NCI-H774 (cell line): ENCODE results near the gene IFIT1B.
"Not testable (repeated sequence)": the region's sequence is repeated elsewhere in the genome, so short reads cannot be mapped to it uniquely, and the experiment has no call there.

ENCODE experiments used
- DNase-seq: peaks from one replicate; lab custom pipeline; 2025; lab: John Stamatoyannopoulos, UW

IFIT1B gene

GRCh38 chr10:89348481-89348880, 29.4 kb upstream of the IFIT1B start:
- no peak for DNase-seq

- DNase-seq: no peak
Observed at GRCh38 chr10:89348975-89349374, 28.9 kb upstream of the IFIT1B start.

GRCh38 chr10:89350631-89351315, 27.1 kb upstream of the IFIT1B start:
- DNase-seq: not testable (repeated sequence)

GRCh38 chr10:89351412-89351779, 26.5 kb upstream of the IFIT1B start:
- DNase-seq: no peak

GRCh38 chr10:89351780-89352597, 25.9 kb upstream of the IFIT1B start:
- DNase-seq: no peak

- DNase-seq: no peak
Observed at GRCh38 chr10:89352802-89353201, 25.1 kb upstream of the IFIT1B start.

GRCh38 chr10:89355394-89355931, 22.4 kb upstream of the IFIT1B start:
- no peak for DNase-seq

- no peak for DNase-seq
Observed at GRCh38 chr10:89357096-89357495, 20.8 kb upstream of the IFIT1B start.

GRCh38 chr10:89357975-89358374, 19.9 kb upstream of the IFIT1B start:
- no peak for DNase-seq

- DNase-seq: no peak
Observed at GRCh38 chr10:89360157-89360556, 17.7 kb upstream of the IFIT1B start.

GRCh38 chr10:89362929-89363328, 14.9 kb upstream of the IFIT1B start:
- no peak for DNase-seq

- no peak for DNase-seq
Observed at GRCh38 chr10:89363729-89364442, 14.0 kb upstream of the IFIT1B start.

GRCh38 chr10:89364531-89364930, 13.3 kb upstream of the IFIT1B start:
- no peak for DNase-seq

- peak; percentile 73 for DNase-seq
Observed at GRCh38 chr10:89367529-89367928, 10.3 kb upstream of the IFIT1B start.

- DNase-seq: no peak
Observed at GRCh38 chr10:89368129-89368528, 9.7 kb upstream of the IFIT1B start.

GRCh38 chr10:89369156-89370105, 8.4 kb upstream of the IFIT1B start:
- DNase-seq: no peak

- DNase-seq: no peak
Observed at GRCh38 chr10:89371079-89371478, 6.8 kb upstream of the IFIT1B start.

GRCh38 chr10:89371987-89372386, 5.9 kb upstream of the IFIT1B start:
- no peak for DNase-seq

GRCh38 chr10:89373916-89374711, 3.7 kb upstream of the IFIT1B start:
- DNase-seq: peak; percentile 59

- DNase-seq: no peak
Observed at GRCh38 chr10:89374713-89375141, 3.1 kb upstream of the IFIT1B start.

GRCh38 chr10:89379103-89379502, 1.2 kb downstream of the IFIT1B start:
- DNase-seq: no peak
